DLD1 (cell line): ENCODE measurements around the gene STARD13.

Source experiments
- in situ Hi-C: cut with HindIII; loops from 2 replicates; pipeline ENCODE4 v1.10.0; 2017; ENCODE audit warnings: low sequenced_read_pairs

The STARD13 gene

GRCh38 chr13:33101835-33102234, 183.7 kb downstream of the STARD13 start:
- in situ Hi-C loops, result no loop called here

GRCh38 chr13:33100886-33101285, 184.7 kb downstream of the STARD13 start:
- in situ Hi-C loops, result no loop called here

- in situ Hi-C loops, result no loop called here
Measured at GRCh38 chr13:33099860-33100259, 185.7 kb downstream of the STARD13 start.

- in situ Hi-C loops, result no loop called here
Measured at GRCh38 chr13:33096886-33097605, 188.5 kb downstream of the STARD13 start.

- in situ Hi-C loops, result no loop called here
Measured at GRCh38 chr13:33092073-33092987, 193.2 kb downstream of the STARD13 start.

- in situ Hi-C loops, result no loop called here
Measured at GRCh38 chr13:33091415-33091774, 194.2 kb downstream of the STARD13 start.

- in situ Hi-C loops, result no loop called here
Measured at GRCh38 chr13:33090755-33091414, 194.7 kb downstream of the STARD13 start.

GRCh38 chr13:33089311-33089710, 196.2 kb downstream of the STARD13 start:
- in situ Hi-C loops, result no loop called here

- in situ Hi-C loops, result no loop called here
Measured at GRCh38 chr13:33087790-33088189, 197.8 kb downstream of the STARD13 start.

GRCh38 chr13:33087091-33087490, 198.5 kb downstream of the STARD13 start:
- in situ Hi-C loops, result no loop called here

GRCh38 chr13:33083054-33083453, 202.5 kb downstream of the STARD13 start:
- in situ Hi-C loops, result no loop called here

GRCh38 chr13:33081666-33082065, 203.9 kb downstream of the STARD13 start:
- in situ Hi-C loops, result no loop called here

- in situ Hi-C loops, result no loop called here
Measured at GRCh38 chr13:33080972-33081590, 204.5 kb downstream of the STARD13 start.

- in situ Hi-C loops, result no loop called here
Measured at GRCh38 chr13:33079960-33080359, 205.6 kb downstream of the STARD13 start.

GRCh38 chr13:33078263-33078662, 207.3 kb downstream of the STARD13 start:
- in situ Hi-C loops, result no loop called here

GRCh38 chr13:33076001-33076992, 209.3 kb downstream of the STARD13 start:
- in situ Hi-C loops, result no loop called here

- in situ Hi-C loops, result no loop called here
Measured at GRCh38 chr13:33073338-33073737, 212.2 kb downstream of the STARD13 start.

GRCh38 chr13:33072759-33073158, 212.8 kb downstream of the STARD13 start:
- in situ Hi-C loops, result no loop called here

- in situ Hi-C loops, result no loop called here
Measured at GRCh38 chr13:33072282-33072681, 213.3 kb downstream of the STARD13 start.

GRCh38 chr13:33070713-33071112, 214.8 kb downstream of the STARD13 start:
- in situ Hi-C loops, result no loop called here
